Esophagus muscularis mucosa (tissue), 4 donors: ENCODE results near the gene BTBD9. TPM values are rescaled to one million over a fixed set of nuclear protein-coding genes. Genes with fewer than 3 reads are reported as not detected.

Experiments used
- DNase-seq: peaks from one replicate; pipeline ENCODE4 v3.0.0-alpha.2; 2017; ENCODE audit errors: extremely low spot score
- H3K27ac ChIP-seq, 4 donors: fragments of 200-600 bp; sonication (generic); replicated peaks in 1 of 4; 1 replicate in 3 of 4; 2 replicates in 1 of 4; pipeline ENCODE4 v1.5.1; 2016 to 2019; ENCODE audit warnings: mild to moderate bottlenecking in 1 of 4
- H3K27me3 ChIP-seq, 4 donors: fragments of 200-600 bp; sonication (generic); one replicate each; pipeline versions ENCODE4 v1.5.1 to v1.6.0; 2016 to 2019
- H3K36me3 ChIP-seq, 4 donors: fragments of 200-600 bp; sonication (generic); one replicate each; pipeline ENCODE4 v1.5.1; 2016 to 2019
- H3K4me1 ChIP-seq, 4 donors: fragments of 200-600 bp; sonication (generic); one replicate each; pipeline ENCODE4 v1.5.1; 2016 to 2019
- H3K4me3 ChIP-seq, 4 donors: fragments of 200-600 bp; sonication (generic); 1 replicate in 2 of 4; 2 replicates in 2 of 4; pipeline ENCODE4 v1.5.1; 2016 to 2019; ENCODE audit warnings: mild to moderate bottlenecking in 4 of 4, moderate library complexity in 1 of 4
- H3K9me3 ChIP-seq, 4 donors: fragments of 200-600 bp; sonication (generic); 1 replicate in 3 of 4; 2 replicates in 1 of 4; pipeline ENCODE4 v1.5.1; 2016 to 2019
- CTCF ChIP-seq, 3 experiments: fragments of 200-600 bp in 2 of 3; fragments of 450-650 bp in 1 of 3; sonication (generic) in 2 of 3; IDR thresholded peaks; one replicate each; pipeline ENCODE4 v1.5.1; 2017 to 2019; ENCODE audit warnings: antibody characterized with exemption in 3 of 3, mild to moderate bottlenecking in 2 of 3, moderate library complexity in 1 of 3
- EP300 ChIP-seq: sonication (generic); formaldehyde crosslinking; IDR thresholded peaks from one replicate; pipeline ENCODE4 v1.6.1; 2017; ENCODE audit warnings: antibody characterized with exemption
- POLR2A ChIP-seq: fragments of 450-650 bp; IDR thresholded peaks from one replicate; pipeline ENCODE4 v1.6.1; 2017; ENCODE audit warnings: antibody characterized with exemption, moderate library complexity, mild to moderate bottlenecking, low read depth
- POLR2AphosphoS5 ChIP-seq, 2 donors: sonication (generic); formaldehyde crosslinking; IDR thresholded peaks; one replicate each; pipeline ENCODE4 v1.6.1; 2017; ENCODE audit warnings: antibody characterized with exemption in 2 of 2
- WGBS: methylation state at CpG from one replicate; pipeline ENCODE4 v1.1.5; 2018; 5-methylcytosine and 5-hydroxymethylcytosine counted together
- intact Hi-C: fragments of 100-400 bp; cut with DNase I; formaldehyde crosslinking; loops from one replicate; pipeline ENCODE4 v1.15.1; 2023
- total RNA-seq, 4 donors: library from RNA; depleted of rRNA; stranded (reverse); fragments of >200 nt; gene quantifications; one replicate each; pipeline versions ENCODE4 v1.1.0 to v1.2.1, GENCODE V29; 2016

BTBD9 gene
- total RNA-seq, 4 donors from 2014 or later: 9.4 to 14.1 (median 11.2) TPM

- Histone ChIP-seq H3K27ac (no peak overlapping the region), H3K27me3 (no peaks in the 10 kb centered on the region), H3K9me3 (no peaks in the 10 kb centered on the region), H3K4me3 (no peak overlapping the region), H3K4me1 (peaks cover 0 to 6% (median 0%) of the 10 kb centered on the region in 4 donors), H3K36me3 (peaks cover 0 to 7% (median 0%) of the 10 kb centered on the region in 4 donors)
- DNase-seq: no peak
- intact Hi-C loops: no loop called here
- TF ChIP-seq EP300 (no peak), POLR2A (no peak), CTCF (IDR thresholded peaks at IDR 0.05) (no peak), POLR2AphosphoS5 (IDR thresholded peaks at IDR 0.05) (no peak)
- 71% methylated on average over 2 of the region's 2 CpGs for WGBS
Measured at GRCh38 chr6:38279963-38280588, 359.7 kb downstream of the BTBD9 start.

GRCh38 chr6:38279423-38279822 is 360.3 kb downstream of the BTBD9 start:
- Histone ChIP-seq H3K9me3 (no peaks in the 10 kb centered on the region), H3K4me3 (no peak overlapping the region), H3K27ac (no peak overlapping the region), H3K36me3 (peaks cover 0 to 7% (median 0%) of the 10 kb centered on the region in 4 donors), H3K4me1 (peaks cover 0 to 6% (median 0%) of the 10 kb centered on the region in 4 donors), H3K27me3 (no peaks in the 10 kb centered on the region)
- intact Hi-C loops: no loop called here
- no peak for DNase-seq
- 66% methylated on average over 4 of the region's 4 CpGs for WGBS
- no peak for TF ChIP-seq POLR2A
- TF ChIP-seq POLR2AphosphoS5 (IDR thresholded peaks at IDR 0.05): no peak
- TF ChIP-seq CTCF (IDR thresholded peaks at IDR 0.05): no peak
- no peak for TF ChIP-seq EP300

- WGBS: 64% methylated on average over 1 of the region's 1 CpG
- DNase-seq: no peak
- intact Hi-C loops: no loop called here
- no peak overlapping the region for H3K4me3 ChIP-seq
- peaks cover 0 to 7% (median 0%) of the 10 kb centered on the region in 4 donors for H3K36me3 ChIP-seq
- no peaks in the 10 kb centered on the region for H3K27me3 ChIP-seq
- H3K27ac ChIP-seq: no peak overlapping the region
- H3K4me1 ChIP-seq: peaks cover 6 to 21% (median 12%) of the 10 kb centered on the region in 4 donors
- H3K9me3 ChIP-seq: no peaks in the 10 kb centered on the region
- TF ChIP-seq EP300: no peak
Measured at GRCh38 chr6:38273325-38273724, 366.4 kb downstream of the BTBD9 start.

- Histone ChIP-seq H3K27ac (no peak overlapping the region), H3K36me3 (peaks cover 0 to 7% (median 0%) of the 10 kb centered on the region in 4 donors), H3K27me3 (no peaks in the 10 kb centered on the region), H3K9me3 (no peaks in the 10 kb centered on the region), H3K4me1 (peaks cover 6 to 21% (median 14%) of the 10 kb centered on the region in 4 donors), H3K4me3 (no peak overlapping the region)
- intact Hi-C loops: no loop called here
- TF ChIP-seq POLR2A (no peak), POLR2AphosphoS5 (IDR thresholded peaks at IDR 0.05) (no peak), CTCF (IDR thresholded peaks at IDR 0.05) (no peak), EP300 (no peak)
- 89% methylated on average over 1 of the region's 1 CpG for WGBS
- DNase-seq: no peak
Measured at GRCh38 chr6:38272222-38272621, 367.5 kb downstream of the BTBD9 start.

GRCh38 chr6:38271081-38271480 is 368.6 kb downstream of the BTBD9 start:
- no peak overlapping the region for H3K4me3 ChIP-seq
- peaks cover 6 to 21% (median 14%) of the 10 kb centered on the region in 4 donors for H3K4me1 ChIP-seq
- DNase-seq: no peak
- intact Hi-C loops: no loop called here
- no peak overlapping the region for H3K27ac ChIP-seq
- TF ChIP-seq CTCF (IDR thresholded peaks at IDR 0.05): no peak
- no peak for TF ChIP-seq EP300
- TF ChIP-seq POLR2A: no peak
- no peak for TF ChIP-seq POLR2AphosphoS5 (IDR thresholded peaks at IDR 0.05)
- no peaks in the 10 kb centered on the region for H3K9me3 ChIP-seq
- H3K27me3 ChIP-seq: no peaks in the 10 kb centered on the region
- no peaks in the 10 kb centered on the region for H3K36me3 ChIP-seq
